Activated T-cell treated with anti-CD3 and anti-CD28 coated beads for 4 hours (primary cell): ENCODE data around the gene EIF4G3.

Experiments
- DNase-seq: peaks from one replicate; pipeline ENCODE4 v3.0.0-alpha.2; 2020

Gene EIF4G3

GRCh38 chr1:20987831-20988825, 188.6 kb downstream of the EIF4G3 start:
- no peak for DNase-seq

DNA sequence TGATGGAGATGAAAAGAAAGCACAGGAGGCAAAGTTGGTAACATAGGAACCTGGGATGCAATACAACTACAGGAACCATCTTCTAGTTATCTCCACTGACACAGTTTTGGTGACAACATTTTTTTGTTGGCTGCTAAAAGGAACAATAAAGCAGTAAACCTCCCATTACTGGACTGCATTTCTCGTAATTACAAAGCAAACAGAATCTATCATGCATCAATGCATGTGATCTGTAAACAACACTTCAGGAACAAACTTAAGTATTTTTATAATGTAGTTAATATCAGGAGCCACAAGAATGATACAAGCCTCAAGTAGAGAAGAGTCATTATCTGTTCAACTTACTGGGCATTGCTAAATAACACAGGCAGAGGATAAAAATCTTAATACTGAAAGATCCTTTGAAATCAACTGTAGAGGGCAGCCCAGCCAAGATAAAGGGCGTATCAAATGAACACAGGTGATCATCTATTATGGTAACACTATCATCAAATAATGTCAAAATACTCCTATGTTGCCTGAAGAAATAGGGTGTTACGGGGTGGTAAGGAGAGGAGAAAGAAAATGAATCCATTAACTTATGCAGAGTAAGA, 193.3 kb downstream of the EIF4G3 start:
- no peak for DNase-seq

DNA sequence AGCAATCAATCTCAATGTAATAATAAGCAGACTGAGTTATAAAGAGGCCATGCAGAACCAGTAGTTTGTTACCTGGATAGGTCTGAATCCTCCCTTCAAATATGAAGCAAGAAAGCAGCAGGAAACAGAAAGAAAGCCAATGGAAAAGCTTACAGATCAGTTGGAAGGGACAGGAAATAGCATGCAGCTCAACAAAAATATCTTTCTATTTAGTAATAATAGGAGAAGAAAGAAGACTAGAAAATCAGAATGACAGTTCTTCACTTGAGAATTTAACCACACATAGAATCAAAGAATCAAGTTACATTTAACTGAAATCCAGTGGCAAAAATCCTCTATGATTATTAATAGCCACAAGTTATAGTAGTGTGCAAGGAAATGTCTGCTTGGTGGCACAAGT, 194.4 kb downstream of the EIF4G3 start:
- no peak for DNase-seq

DNA sequence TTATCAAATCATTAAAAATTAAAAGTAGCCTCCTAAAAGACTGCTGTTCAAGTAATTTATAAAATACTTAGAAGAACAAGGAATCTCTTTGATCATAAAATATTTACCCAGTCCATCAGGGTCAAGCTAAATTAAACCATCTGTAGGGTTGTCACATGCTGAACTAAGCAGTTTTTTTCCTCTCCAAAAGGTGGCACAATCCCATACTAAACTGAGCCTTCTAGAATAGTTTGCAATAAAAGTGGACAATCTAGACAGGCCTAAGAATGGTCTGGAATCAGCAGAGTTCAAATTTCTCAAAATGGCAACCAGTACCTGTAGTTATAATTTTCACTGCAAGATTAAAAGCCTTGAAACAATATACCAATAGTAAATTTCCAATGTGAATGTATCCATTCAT, 194.8 kb downstream of the EIF4G3 start:
- no peak for DNase-seq

- no peak for DNase-seq
Observed at GRCh38 chr1:20980051-20980450, 196.6 kb downstream of the EIF4G3 start.

DNA sequence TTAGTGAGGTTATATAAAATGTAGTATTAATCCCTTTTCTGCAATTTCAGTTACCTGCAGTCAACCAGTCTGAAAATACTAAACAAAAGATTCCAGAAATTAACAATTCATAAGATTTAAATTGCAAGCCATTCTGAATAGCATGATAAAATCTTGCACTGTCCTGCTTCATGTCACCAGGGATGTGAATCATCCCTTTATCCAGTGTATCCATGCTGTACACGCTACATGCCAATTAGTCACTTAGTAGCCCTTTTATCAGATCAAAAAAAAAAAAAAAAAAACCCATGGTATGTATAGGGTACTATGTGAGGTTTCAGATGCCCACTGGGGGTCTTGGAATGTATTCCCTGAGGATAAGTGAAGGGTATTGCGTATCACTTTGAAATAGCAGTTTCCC, 198.3 kb downstream of the EIF4G3 start:
- no peak for DNase-seq

- no peak for DNase-seq
Observed at GRCh38 chr1:20975668-20976067, 201.0 kb downstream of the EIF4G3 start.

- DNase-seq, result no peak
Observed at GRCh38 chr1:20974951-20975350, 201.7 kb downstream of the EIF4G3 start.

GRCh38 chr1:20974069-20974468, 202.6 kb downstream of the EIF4G3 start:
- no peak for DNase-seq

DNA sequence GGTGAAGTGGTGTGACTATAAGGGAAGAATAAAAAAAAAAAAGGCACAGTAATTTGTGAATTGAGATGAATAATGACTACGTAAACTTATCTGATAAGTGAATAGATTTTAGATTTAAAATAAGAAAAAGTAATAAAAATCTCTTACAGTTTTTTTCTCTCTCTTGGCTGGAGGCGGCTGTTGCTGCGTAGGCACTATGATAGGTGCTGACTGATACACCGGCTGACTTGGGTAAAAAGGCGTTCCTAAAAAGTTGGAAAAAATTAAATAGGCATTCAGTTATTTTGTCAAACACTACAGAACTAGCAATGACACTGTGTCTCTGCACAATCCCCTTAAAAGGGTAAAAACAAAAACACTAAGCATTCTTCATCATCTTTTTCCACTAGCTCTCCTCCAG, 203.8 kb downstream of the EIF4G3 start:
- no peak for DNase-seq

DNA sequence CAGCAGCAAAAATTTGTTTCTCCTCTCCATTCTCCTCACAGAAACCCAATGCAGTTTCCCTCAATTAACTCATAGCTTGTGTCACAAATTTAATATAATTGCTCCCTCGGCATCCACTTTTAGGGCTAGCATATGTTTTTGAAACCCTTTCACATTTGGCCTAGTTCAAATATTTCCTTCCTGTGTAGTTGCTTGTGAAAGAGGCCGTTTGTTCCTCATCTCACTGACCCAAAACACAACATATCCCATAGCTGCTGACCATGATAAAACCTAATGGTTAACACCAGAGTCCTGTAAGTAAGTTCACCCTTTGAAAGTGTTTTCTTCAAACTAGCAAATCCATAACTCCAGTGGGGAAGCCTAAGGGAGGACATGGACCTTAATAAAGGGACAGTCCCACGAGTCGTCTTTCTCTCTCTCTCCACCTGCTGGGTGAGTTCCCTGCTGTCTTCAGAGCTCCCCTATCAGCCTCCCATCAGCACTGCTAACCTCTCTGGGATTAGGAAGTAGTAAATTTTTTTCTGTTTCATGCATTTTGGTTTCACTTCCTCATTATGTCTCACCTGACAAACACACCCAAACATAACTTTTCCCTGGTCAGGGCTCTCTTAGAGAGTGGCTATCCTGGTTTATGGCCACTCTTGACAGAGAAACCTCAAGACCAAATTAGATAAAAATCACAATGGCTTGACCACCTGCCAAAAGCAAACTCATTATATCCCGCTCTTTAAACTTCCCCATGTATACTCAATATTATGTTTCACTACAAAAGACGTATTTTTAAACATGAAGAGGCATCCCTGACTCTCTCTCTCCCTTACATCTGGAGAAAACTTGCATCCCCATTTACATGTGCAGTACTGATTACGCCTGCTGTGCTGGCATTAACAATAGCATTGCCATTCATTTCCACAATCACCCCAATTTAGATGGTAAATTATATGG, 211.9 kb downstream of the EIF4G3 start:
- no peak for DNase-seq

- DNase-seq, result no peak
Observed at GRCh38 chr1:20962576-20963258, 214.0 kb downstream of the EIF4G3 start.

DNA sequence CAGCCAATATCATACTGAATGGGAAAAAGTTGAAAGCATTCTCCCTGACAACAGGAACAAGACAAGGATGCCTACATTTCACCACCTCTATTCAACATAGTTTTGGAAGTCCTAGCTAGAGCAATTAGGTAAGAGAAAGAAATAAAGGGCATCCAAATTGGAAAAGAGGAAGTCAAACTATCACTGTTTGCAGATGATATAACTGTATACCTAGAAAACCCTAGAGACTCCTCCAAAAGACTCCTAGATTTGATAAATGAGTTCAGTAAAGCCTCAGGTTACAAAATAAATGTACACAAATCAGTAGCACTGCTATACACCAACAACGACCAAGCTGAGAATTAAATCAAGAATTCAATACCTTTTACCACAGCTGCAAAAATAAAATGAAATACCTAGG, 218.3 kb downstream of the EIF4G3 start:
- DNase-seq, result no peak

- DNase-seq, result no peak
Observed at GRCh38 chr1:20956272-20956671, 220.4 kb downstream of the EIF4G3 start.

DNA sequence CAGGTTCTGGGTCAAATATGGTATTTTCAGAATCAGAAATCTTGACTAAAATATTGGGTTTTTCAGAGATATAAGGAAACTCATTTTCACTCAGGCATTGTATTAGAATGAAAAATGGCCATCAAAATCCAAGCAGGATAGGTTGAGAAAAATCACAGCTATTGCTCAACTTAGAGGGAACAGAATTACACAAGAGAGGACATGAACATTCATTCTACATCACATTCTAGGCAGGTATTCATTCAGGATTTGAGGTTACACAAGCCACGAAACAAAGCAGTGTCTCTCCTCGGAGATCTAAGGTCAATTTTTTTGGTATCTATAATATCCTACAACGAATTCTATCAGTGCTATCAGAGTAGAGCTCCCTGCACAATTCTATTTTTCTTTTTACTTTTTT, 226.0 kb downstream of the EIF4G3 start:
- no peak for DNase-seq

DNA sequence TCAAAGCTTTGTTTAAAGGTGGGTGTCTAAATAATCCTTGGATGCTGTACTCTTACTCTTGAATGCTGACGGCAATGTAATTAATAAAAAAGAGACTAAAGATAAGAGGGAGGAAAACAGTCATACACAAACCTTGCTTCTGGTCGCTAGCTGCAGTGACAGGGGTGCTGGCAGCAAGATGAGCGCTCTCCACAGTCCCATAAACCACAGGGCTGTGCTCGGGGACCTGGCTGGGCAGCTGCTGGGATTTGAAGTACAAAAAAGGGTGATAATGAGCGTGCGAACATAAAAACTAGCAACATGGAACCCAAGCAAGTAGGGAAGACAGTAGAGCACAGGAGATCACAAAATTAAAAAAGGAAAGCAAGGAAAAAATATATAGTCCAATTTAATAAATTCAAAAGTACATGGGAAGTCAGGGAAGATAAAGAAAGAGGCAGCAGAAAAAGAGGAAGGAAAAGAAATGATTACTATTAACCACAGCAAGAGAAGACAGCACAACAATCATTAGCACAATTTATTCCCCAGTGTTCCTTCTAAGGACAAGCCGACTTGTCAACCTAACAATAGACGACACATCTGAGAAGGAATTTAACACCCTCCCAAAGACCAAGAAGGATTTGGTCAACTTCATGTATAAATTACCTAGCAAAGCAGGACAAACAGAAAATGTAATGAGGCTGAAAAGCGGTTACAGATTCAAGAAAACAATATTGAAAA, 226.7 kb downstream of the EIF4G3 start:
- DNase-seq, result no peak

DNA sequence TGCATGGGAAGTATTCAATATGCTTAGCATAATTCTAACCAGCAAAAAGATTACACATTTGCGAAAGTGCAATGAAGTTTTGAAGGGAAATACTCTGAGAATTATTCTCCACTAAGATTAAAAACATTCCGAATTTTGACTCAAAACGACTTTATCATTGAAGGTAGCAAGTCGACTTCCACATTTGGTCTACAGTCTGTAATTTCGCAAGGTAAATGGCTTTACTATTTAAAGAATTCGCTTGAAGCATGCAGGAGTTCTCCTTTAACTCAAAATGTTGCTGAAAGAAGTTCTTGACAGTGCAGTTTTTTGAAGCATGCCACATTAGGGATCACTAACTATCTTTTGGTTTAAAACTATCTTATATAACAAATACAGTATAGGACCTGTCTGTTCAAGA, 228.6 kb downstream of the EIF4G3 start:
- no peak for DNase-seq

GRCh38 chr1:20947409-20947808, 229.3 kb downstream of the EIF4G3 start:
- no peak for DNase-seq

DNA sequence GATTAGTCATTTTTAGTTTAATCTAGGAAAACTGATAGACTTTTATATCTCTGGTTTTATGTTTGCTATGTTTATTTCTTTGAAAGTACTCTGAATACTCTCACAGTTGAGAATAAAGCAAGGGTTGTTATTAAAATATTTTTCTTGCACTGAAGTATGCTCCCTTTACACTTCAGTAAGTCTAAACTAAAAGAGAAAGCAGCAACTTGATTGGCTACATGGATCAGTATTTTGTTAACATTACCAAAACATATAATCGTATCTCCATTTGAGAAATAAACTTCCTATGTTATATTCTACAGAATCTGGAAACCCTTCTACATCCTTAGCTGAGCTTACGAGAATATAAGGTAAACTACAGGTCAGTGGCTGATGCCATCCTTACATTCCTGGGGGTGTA, 240.1 kb downstream of the EIF4G3 start:
- no peak for DNase-seq

GRCh38 chr1:20936216-20936615, 240.5 kb downstream of the EIF4G3 start:
- DNase-seq, result no peak

GRCh38 chr1:20935717-20936116, 241.0 kb downstream of the EIF4G3 start:
- no peak for DNase-seq

- DNase-seq, result no peak
Observed at GRCh38 chr1:20932437-20932977, 244.2 kb downstream of the EIF4G3 start.
